HG02973 (cell line): ENCODE data around the gene WDR20.

Source experiments
- ATAC-seq: cut with Tn5 transposase; IDR thresholded peaks from one replicate; pipeline ENCODE4 v1.9.1; 2021; ENCODE audit warnings: moderate library complexity; ENCODE audit not compliant: unreplicated experiment

The WDR20 gene

GRCh38 chr14:102215576-102216250 is 76.0 kb downstream of the WDR20 start:
- ATAC-seq, result no peak

GRCh38 chr14:102217399-102217798 is 77.7 kb downstream of the WDR20 start:
- no peak for ATAC-seq

DNA sequence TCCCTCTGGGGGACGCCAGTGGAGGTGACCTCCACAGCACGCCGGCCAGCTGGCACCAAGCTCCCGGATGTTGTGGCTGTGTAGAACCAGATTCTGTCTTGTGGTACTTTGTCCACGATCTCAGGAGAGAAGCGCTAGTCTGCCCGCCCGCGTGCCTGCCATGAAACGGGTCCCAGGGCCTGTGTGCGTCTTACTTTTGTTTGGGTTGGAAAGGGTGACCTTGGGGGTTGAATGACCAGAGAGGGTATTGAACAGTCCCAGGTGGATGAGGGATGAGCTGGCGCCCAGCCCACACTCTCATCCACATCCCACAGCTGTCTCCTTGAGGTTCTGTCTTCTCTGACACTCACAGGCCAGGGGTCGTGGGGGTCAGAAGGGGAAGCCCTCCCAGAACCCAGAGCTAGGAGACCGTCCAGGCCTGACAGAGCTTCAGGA is 78.3 kb downstream of the WDR20 start:
- no peak for ATAC-seq

DNA sequence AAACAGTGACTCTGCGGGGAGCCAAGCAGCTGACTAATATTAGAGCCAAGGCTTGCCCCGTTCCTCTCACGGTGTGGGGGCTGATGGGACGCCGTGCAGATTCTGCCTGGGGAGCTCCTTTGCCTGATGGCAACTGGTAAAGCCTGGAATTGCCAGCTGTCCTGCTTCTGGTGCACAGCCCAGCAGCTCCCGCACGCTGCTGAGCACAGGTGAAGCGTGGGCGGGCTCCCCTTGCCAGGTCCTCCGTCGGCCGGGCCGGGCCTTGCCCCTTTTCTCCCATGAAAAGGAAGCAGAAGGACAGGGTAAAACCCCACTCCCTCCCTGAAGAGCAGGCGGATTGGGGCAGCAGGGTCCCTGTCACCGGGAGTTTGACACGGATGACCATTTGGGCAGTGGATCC is 79.0 kb downstream of the WDR20 start:
- no peak for ATAC-seq

DNA sequence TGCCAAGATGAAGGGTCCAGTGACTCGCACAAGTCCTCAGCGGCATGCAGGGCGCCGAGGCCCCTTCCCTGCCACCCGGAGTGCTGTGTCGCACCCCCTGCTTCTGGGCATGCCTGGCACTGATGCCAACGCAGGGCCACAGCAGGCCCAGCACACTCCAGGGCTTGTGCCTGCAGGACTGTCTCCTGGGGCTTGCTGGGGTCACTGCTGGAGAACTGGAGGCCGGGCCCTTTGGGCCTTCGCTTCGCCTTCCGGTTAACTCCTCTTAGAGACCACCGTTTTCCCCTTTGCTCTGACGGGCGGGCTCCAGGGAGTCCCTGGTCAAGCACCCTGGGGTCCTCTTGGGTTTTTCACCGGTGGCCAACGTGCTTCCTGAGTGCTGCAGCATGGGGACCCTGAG is 79.6 kb downstream of the WDR20 start:
- no peak for ATAC-seq

DNA sequence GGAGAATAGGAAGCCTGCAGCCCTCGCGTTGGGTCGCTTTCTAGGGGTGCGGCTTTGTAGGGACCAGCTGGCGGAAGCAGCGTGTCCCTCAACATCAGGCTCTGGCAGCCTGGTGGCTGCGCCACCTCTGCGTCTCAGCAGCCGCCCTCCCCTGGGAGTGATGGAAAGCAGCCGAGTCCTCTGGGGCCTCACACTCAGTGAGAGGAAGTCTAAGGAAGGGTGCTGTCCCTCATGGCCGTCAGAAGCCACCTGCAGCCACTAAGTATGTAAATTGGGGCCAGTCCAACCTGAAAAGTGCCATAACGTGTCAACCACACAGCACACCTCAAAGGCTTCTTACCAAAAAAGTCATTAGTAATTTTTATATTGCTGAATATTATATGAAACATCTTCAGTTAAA is 80.3 kb downstream of the WDR20 start:
- ATAC-seq, result peak; percentile 89

DNA sequence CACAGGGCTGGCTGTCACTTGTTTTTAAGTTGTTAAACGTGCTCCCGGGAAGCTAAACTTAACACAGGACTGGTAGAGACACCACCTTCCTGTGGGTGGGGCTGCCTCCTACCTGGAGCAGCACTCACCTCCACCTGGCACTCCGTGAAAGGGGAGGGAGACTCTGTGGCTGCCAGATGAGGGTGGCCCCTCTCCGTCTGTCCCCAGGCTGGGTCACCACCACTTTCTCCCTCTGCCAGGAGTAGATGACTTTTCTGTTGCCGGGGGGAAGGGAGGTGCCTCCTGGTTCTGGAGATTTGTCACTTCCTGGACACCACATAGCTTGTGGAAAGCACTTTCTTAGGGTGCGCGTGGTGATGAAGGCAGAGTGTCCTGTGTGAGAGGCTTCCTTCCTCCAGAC is 81.3 kb downstream of the WDR20 start:
- no peak for ATAC-seq

- ATAC-seq, result no peak
Measured at GRCh38 chr14:102222009-102222575, 82.4 kb downstream of the WDR20 start.

- no peak for ATAC-seq
Measured at GRCh38 chr14:102222751-102223150, 83.1 kb downstream of the WDR20 start.

- no peak for ATAC-seq
Measured at GRCh38 chr14:102223682-102224081, 84.0 kb downstream of the WDR20 start.

DNA sequence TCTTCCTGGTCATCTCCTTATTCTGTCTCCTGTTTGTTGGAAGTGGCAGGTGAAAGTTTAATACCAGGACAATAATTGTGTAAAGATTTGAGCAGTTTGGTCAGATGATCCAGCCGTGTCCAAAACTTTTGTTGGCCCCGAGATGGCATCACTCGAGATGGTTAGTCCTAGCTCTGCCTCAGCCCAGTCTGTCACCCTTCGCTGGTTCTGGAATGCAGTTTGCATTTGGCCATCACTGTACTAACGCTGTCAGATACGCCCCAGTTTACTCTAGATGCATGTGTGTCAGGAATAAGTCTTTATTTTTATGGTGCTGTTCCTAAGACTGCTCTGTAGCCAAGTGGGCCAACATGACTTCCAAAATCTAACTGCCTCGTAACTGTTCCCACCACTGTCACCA is 85.7 kb downstream of the WDR20 start:
- no peak for ATAC-seq

- no peak for ATAC-seq
Measured at GRCh38 chr14:102225936-102226335, 86.2 kb downstream of the WDR20 start.

GRCh38 chr14:102226356-102227125 is 86.8 kb downstream of the WDR20 start:
- ATAC-seq, result no peak

- ATAC-seq, result no peak
Measured at GRCh38 chr14:102227184-102227964, 87.7 kb downstream of the WDR20 start.

DNA sequence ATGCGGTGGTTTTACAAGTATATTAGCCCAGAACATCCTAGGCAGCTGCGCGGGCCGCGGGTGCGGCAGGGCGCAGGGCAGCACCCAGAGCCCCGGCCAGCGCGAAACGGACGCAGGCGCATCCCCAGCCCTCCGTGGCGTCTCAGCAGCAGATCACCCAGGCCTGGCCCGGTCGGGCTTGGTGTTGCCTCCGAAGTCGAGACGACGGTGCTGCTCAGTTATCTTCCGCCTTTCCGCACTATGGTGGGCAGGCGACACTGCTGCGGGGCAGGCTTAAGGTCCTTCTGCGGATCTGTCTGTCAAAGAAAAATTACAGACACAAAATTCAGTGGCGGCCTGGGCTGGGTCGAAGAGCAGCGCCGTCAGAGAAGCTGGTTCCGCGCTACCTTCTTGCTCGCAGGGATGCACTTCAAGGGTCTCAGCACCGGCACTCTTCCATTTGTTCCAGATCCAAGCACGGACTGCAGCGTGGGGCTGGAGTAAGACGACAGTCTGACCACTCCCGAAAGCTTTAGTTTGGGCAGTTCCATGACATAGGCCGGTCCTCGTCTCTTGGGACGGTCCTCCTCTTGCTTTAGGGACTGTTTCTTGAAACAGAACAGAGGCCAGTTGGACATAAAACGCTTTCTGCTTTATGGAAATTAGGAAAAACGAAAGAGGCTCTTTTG is 89.5 kb downstream of the WDR20 start:
- no peak for ATAC-seq

GRCh38 chr14:102229739-102230092 is 90.0 kb downstream of the WDR20 start:
- no peak for ATAC-seq

DNA sequence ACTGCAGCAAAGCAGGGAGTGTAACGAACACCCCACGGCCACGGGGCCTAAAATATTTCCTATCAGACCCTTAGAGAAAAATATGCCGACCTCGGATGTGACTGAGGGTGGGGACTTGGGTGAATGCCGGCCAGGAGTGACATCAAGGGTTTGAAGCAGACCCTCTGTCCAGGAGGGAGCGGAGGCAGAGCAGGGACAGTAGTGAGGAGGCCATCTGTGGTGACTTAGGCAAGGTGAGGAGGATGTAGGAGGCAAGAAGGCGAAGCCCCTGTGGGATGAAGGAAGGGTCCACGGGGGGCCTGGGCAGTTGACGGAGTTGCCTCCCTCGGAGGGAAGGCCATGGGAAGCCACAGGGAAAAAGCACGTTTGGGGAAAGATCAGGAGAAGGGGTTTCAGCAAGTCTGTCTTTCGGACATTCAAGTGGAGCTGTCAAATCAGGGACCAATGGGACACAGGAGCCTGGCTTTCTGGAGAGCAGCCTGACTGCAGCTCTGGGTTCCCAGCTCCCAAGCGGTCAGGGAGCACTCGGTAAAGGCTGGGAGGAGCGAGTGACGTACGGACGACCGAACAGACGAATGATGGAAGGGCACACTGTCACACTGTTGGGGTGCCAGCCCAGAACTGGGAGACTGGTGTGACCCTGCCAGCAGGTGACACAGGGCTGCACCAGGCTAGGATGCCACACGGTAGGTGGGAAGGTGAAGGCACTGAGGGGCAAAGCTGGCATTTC is 90.9 kb downstream of the WDR20 start:
- no peak for ATAC-seq

DNA sequence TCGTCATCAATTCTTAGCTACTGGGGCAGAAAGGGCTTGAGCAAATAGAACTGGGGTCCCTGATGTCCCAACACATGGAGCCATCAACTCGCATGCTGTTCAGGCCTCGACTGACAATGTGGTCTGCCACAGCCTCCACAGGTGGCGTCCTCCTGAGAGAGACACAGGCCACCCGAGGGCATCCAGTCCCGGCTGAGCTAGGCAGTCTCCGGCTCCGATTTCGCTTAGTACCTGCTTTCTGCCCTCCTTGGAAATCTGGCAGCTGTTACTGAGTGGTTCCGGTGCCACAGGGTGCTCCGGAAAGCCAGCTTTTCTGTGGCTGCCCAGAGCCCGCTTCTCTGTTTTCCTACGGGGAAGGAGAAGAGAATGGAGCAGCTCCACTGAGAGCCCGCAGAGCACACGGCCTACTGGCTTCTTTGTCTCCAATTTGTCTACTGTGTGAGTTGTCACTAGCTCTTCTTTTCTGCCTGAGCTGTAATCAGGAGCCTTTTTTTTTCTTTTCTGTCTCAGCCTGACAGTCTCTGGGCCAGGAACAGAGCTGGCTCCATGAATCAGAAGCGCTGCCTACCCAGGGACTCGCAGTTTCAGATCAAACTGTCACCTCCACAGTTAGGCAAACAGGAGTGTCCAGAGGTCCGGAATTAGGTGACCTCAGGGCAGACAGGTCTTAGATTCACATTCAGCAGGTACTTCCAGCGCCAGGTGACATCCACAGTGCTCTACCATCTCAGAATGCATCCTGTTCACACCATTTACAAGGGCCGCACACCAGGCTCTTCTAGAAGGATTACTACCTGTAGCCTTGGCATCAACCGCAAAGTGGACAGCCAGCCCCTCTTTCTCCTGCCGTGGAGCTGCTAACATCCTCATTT is 92.0 kb downstream of the WDR20 start:
- ATAC-seq, result no peak

DNA sequence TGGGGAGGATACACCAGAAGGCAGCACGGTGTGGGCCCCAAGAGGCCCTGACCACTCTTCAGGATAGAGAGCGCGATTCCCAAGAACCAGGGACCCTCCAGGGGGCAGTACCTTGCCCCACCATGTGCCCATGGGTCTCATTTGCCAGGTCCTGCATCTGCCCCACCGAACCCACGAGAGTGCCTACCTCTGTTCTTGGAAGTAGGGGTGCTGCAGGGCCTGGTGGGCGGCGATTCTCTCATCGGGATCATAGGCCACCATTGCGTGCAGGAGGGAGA is 92.6 kb downstream of the WDR20 start:
- ATAC-seq, result no peak

DNA sequence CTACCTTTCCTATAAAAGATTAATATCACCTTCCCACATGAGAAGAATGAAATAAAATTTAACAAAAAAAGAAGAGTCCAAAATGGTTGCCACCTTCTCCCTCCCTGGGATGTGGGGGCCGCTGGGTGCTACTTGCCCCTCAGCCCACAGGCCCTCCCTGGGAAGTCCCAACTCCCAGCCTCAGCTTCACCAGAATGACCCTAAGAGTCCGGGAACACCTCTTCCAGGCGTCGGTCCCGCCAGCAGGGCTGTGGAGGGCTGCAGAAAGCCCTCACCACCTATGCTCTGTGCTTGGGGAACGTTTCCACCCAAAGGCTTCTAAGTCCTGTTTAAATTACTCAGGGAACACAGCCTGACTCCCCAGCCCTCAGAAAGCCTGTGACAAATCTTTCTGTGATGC is 93.4 kb downstream of the WDR20 start:
- no peak for ATAC-seq
